ENCODE results near the gene SMYD3.

SMYD3 gene

DNA sequence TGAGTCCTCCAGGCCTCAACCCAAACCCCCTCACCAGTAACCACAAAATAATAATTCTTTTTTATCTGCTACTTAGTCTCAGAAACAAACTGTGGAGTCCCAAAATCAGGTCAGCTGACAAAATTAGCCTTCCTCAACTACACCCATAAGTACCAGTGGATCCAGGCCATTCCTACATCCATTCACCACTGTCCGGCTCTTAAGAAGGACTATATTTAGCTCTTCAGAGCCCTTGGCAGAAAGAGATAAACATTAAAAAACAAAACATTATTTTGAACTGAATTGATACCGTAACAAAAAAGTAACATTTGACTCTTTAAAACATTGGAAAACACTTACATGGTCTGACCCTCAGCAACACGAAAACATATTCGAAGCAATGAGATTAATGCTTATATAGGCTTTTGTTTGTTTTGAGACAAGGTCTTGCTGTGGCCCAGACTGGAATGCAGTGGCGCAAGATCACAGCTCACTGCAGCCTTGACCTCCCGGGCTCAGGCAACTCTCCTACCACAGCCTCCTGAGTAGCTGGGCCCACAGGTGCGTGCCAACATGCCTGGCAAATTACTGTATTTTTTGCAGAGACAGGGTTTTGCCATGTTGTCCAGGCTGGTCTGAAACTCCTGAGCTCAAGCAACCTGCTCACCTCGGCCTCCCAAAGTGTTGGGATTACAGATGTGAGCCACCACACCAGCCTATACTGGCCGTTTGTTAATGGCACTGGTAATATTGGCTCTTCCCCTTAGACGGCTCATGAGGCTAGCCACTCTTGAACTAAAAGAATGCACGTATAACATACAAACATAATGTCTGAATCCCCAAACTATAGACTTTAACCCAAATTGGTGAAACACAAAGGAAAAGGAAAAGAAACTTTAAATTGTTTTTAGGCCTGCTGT is 330.7 kb downstream of the SMYD3 start:
- no peak overlapping the region for H3K9ac ChIP-seq (ENCODE audit: low read depth, low read length)
- no peak for DNase-seq
- no peak overlapping the region for H3K4me3 ChIP-seq (ENCODE audit: low read depth in 1 of 2, low read length in 2 of 2)
- no peaks in the 10 kb centered on the region for H3K9me3 ChIP-seq (ENCODE audit: insufficient read depth, low read length, severe bottlenecking)
- ATAC-seq (ENCODE audit: insufficient read depth, low read depth), result no peak
- H3K36me3 ChIP-seq (ENCODE audit: insufficient read depth, low read length), result no peaks in the 10 kb centered on the region
- no peaks in the 10 kb centered on the region for H3K27me3 ChIP-seq (ENCODE audit: insufficient read depth, low read length, poor library complexity)
- no peak overlapping the region for H3K27ac ChIP-seq (ENCODE audit: low read length)
- no peak overlapping the region for H2AFZ ChIP-seq (ENCODE audit: low read depth, low read length)
- no peak overlapping the region for H3K4me2 ChIP-seq (ENCODE audit: insufficient read depth, low read length)
- no peaks in the 10 kb centered on the region for H3K79me2 ChIP-seq (ENCODE audit: insufficient read depth, low read length)
- no peaks in the 10 kb centered on the region for H4K20me1 ChIP-seq (ENCODE audit: insufficient read depth, low read length)
- TF ChIP-seq, protein P1, sequence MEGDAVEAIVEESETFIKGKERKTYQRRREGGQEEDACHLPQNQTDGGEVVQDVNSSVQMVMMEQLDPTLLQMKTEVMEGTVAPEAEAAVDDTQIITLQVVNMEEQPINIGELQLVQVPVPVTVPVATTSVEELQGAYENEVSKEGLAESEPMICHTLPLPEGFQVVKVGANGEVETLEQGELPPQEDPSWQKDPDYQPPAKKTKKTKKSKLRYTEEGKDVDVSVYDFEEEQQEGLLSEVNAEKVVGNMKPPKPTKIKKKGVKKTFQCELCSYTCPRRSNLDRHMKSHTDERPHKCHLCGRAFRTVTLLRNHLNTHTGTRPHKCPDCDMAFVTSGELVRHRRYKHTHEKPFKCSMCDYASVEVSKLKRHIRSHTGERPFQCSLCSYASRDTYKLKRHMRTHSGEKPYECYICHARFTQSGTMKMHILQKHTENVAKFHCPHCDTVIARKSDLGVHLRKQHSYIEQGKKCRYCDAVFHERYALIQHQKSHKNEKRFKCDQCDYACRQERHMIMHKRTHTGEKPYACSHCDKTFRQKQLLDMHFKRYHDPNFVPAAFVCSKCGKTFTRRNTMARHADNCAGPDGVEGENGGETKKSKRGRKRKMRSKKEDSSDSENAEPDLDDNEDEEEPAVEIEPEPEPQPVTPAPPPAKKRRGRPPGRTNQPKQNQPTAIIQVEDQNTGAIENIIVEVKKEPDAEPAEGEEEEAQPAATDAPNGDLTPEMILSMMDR (IDR thresholded peaks at IDR 0.05; ENCODE audit: borderline replicate concordance, extremely low read depth, low read length, poor library complexity, severe bottlenecking), result no peak
- no peak for TF ChIP-seq EZH2 (IDR thresholded peaks at IDR 0.05; ENCODE audit: borderline replicate concordance, low read depth, low read length, severe bottlenecking)
- no peaks in the 10 kb centered on the region for H3K4me1 ChIP-seq (ENCODE audit: insufficient read depth, low read length)

DNA sequence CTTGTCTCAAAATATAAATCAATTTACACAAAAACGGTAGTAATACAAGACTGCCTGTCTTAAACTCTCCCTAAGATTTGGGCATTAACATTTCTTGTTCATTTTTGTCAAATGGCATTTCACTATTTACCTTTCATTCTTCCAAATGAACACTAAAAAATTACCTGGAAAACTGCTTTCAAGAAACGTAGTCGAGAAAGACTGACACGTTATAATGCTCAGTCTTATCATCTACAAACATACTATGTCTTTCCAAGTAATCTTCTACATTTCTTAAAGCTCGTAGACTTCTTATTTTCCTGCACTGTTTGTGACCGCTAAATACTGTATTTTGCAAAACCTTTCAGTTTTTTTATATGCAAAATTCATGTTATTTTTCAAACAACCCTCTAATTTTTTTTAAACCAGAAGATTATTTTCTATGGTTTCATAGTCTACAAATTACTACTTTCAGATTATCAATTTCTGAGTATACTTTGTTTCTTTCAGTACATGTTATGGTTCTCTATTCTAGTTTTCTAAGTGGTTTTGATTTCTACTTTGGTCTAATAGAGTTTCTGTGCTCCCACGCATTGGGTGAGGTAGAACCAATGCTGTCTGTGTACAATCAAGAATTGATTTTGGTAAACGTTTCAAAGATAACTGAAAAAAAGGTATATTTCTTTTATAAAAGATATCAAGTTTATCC is 336.4 kb downstream of the SMYD3 start:
- H4K20me1 ChIP-seq (ENCODE audit: insufficient read depth, low read length), result no peaks in the 10 kb centered on the region
- no peak overlapping the region for H3K27ac ChIP-seq (ENCODE audit: low read length)
- no peaks in the 10 kb centered on the region for H3K4me1 ChIP-seq (ENCODE audit: insufficient read depth, low read length)
- H3K4me3 ChIP-seq (ENCODE audit: low read depth in 1 of 2, low read length in 2 of 2), result no peak overlapping the region
- no peak overlapping the region for H2AFZ ChIP-seq (ENCODE audit: low read depth, low read length)
- ATAC-seq (ENCODE audit: insufficient read depth, low read depth) (no peak), DNase-seq (no peak)
- no peaks in the 10 kb centered on the region for H3K9me3 ChIP-seq (ENCODE audit: insufficient read depth, low read length, severe bottlenecking)
- H3K27me3 ChIP-seq (ENCODE audit: insufficient read depth, low read length, poor library complexity), result no peaks in the 10 kb centered on the region
- H3K9ac ChIP-seq (ENCODE audit: low read depth, low read length), result no peak overlapping the region
- no peak overlapping the region for H3K4me2 ChIP-seq (ENCODE audit: insufficient read depth, low read length)
- H3K36me3 ChIP-seq (ENCODE audit: insufficient read depth, low read length), result no peaks in the 10 kb centered on the region
- no peaks in the 10 kb centered on the region for H3K79me2 ChIP-seq (ENCODE audit: insufficient read depth, low read length)
- TF ChIP-seq, protein P1 (IDR thresholded peaks at IDR 0.05; ENCODE audit: borderline replicate concordance, extremely low read depth, low read length, poor library complexity, severe bottlenecking), result no peak
- no peak for TF ChIP-seq EZH2 (IDR thresholded peaks at IDR 0.05; ENCODE audit: borderline replicate concordance, low read depth, low read length, severe bottlenecking)

DNA sequence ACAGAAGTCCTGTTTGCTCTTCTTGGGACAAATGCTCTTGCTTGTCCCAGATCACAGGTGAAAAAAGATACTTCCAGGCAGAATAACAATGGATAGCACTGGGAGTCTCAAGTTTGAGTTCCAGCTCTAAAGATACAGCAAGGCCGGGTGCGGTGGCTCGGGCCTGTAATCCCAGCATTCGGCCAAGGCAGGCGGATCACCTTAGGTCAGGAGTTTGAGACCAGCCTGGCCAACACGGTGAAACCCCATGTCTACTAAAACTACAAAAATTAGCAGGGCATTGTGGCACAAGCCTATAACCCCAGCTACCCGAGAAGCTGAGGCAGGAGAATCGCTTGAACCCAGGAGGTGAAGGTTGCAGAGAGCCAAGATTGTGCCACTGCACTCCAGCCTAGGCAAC is 337.6 kb downstream of the SMYD3 start:
- Histone ChIP-seq H3K4me2 (ENCODE audit: insufficient read depth, low read length) (no peak overlapping the region), H4K20me1 (ENCODE audit: insufficient read depth, low read length) (no peaks in the 10 kb centered on the region), H3K4me1 (ENCODE audit: insufficient read depth, low read length) (no peaks in the 10 kb centered on the region), H3K79me2 (ENCODE audit: insufficient read depth, low read length) (no peaks in the 10 kb centered on the region), H3K27ac (ENCODE audit: low read length) (no peak overlapping the region), H3K4me3 (ENCODE audit: low read depth in 1 of 2, low read length in 2 of 2) (no peak overlapping the region), H3K9ac (ENCODE audit: low read depth, low read length) (no peak overlapping the region), H3K27me3 (ENCODE audit: insufficient read depth, low read length, poor library complexity) (no peaks in the 10 kb centered on the region), H3K9me3 (ENCODE audit: insufficient read depth, low read length, severe bottlenecking) (no peaks in the 10 kb centered on the region), H3K36me3 (ENCODE audit: insufficient read depth, low read length) (no peaks in the 10 kb centered on the region), H2AFZ (ENCODE audit: low read depth, low read length) (no peak overlapping the region)
- no peak for DNase-seq
- no peak for ATAC-seq (ENCODE audit: insufficient read depth, low read depth)
- no peak for TF ChIP-seq EZH2 (IDR thresholded peaks at IDR 0.05; ENCODE audit: borderline replicate concordance, low read depth, low read length, severe bottlenecking)
- TF ChIP-seq, protein P1 (IDR thresholded peaks at IDR 0.05; ENCODE audit: borderline replicate concordance, extremely low read depth, low read length, poor library complexity, severe bottlenecking), result no peak

Measured in DND-41 (cell line).